GM18498 (cell line): ENCODE measurements around the gene KRT31.
"Not testable (repeated sequence)": the region's sequence is repeated elsewhere in the genome, so short reads cannot be mapped to it uniquely, and the experiment has no call there.

Source experiments
- ATAC-seq: cut with Tn5 transposase; IDR thresholded peaks from one replicate; pipeline ENCODE4 v1.9.1; 2021; ENCODE audit warnings: mild to moderate bottlenecking, moderate library complexity; ENCODE audit not compliant: unreplicated experiment

Gene KRT31

DNA sequence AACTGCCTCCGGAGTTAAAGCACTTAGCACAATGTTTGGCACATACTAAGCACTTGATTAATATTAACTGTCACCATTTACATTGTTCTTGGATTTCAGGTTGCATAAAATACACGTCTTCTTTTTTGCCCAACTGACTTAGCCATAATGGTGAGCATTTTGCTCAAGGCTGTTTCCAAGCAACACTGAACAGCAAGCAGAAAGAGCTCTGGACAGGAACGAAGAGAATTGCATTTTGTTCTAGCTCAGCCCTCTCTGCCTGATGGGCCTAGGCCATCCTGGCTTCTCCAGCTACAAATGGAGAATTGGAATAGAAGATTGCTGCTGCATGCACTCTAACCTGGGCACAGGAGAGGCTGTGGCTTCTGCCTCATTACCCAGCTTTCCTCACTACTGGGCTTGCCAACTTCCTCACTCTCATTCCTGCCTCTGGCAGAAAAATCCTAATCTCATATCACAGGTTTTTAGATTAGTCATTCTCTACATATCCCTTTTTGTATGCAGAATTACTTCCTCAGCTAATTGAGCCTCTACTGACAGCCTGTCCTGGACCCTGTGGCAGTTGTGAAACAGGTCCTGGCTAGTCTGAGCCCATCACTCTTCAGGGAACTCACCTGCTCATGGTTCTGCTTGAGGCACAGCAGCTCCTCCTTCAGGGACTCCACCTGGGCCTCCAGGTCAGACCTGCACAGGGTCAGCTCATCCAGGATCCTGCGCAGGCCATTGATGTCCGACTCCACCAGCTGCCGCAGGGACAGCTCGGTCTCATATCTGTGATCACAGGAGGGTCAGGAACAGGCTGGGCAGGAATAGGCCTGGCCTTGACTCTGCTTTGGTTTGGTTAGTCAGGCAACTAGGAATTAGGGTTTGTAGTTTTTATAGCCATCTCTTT, 49.3 kb downstream of the KRT31 start:
- ATAC-seq = no peak

DNA sequence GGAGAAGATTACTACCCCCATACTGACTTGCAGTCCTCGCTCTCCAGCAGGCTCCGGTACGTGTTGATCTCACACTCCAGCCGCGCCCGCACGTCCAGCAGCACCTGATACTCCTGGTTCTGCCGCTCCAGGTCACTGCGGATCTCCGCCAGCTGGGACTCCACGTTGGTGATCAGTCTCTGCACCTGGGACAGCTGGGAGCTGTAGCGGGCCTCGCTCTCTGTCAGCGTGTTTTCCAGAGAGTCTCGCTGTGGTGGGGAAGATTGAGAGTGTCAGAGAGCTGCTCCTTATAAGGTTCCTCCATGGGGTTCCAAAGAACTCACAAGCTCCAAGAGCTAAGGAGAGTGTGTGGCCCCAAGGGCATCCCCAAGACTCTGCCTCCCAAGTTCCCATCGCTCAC, 51.0 kb downstream of the KRT31 start:
- not testable (repeated sequence) for ATAC-seq

DNA sequence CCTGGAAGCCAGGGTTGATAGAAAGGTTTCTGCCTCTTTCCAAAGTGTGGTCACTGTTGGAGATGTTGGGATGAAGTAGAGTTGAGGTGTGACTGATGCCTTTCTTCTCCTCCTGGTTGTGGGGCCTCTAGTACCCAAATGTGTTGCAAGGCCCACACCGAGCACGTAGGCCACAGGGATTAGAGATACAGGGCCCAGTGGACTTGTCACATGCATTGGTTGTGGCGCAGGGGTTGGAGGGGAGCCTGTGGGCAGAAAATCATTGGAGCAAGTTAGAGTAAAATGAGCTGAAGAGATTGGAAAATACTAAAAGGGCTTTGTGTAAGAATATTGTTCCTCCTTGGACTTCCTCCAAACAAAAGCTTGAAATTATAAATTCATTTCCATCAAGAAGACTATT, 51.4 kb downstream of the KRT31 start:
- no peak for ATAC-seq
